ENCODE results near the gene ZDHHC5. TPM values are rescaled to one million over a fixed set of nuclear protein-coding genes. Genes with fewer than 3 reads are reported as not detected.

The ZDHHC5 gene
- total and polyA plus RNA-seq, 4 donors = 28.7 to 63.2 (median 42.9) TPM

DNA sequence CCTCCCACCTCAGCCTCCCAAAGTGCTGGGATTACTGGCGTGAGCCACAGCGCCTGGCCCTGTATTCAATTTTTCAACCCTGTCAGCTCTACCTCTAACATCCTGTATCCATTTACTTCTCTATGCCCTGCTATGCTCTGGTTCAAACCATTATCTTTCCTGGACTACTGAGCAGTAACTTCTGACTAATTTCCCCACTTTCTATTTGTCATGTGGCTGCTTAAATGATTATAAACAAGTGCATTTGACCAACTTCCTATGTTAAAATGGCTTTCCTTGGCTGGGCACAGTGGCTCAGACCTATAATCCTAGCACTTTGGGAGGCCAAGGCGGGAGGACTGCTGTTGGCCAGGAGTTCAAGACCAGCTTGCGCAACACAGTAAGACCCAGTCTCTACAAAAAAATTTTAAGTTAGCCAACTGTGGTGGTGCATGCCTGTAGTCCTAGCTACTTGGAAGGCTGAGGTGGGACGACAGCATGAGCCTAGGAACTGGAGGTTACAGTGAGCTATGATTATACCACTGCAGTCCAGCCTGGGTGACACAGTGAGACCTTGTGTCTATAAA, 42.0 kb downstream of the ZDHHC5 start:
- TF ChIP-seq, protein P1, sequence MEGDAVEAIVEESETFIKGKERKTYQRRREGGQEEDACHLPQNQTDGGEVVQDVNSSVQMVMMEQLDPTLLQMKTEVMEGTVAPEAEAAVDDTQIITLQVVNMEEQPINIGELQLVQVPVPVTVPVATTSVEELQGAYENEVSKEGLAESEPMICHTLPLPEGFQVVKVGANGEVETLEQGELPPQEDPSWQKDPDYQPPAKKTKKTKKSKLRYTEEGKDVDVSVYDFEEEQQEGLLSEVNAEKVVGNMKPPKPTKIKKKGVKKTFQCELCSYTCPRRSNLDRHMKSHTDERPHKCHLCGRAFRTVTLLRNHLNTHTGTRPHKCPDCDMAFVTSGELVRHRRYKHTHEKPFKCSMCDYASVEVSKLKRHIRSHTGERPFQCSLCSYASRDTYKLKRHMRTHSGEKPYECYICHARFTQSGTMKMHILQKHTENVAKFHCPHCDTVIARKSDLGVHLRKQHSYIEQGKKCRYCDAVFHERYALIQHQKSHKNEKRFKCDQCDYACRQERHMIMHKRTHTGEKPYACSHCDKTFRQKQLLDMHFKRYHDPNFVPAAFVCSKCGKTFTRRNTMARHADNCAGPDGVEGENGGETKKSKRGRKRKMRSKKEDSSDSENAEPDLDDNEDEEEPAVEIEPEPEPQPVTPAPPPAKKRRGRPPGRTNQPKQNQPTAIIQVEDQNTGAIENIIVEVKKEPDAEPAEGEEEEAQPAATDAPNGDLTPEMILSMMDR (IDR thresholded peaks at IDR 0.05; ENCODE audit: control extremely low read depth, extremely low read depth) = no peak
- H3K4me1 ChIP-seq (ENCODE audit: control insufficient read depth in 5 of 5, insufficient read depth in 5 of 5, low read length in 5 of 5) = peaks cover 0 to 22% (median 11%) of the 10 kb centered on the region in 5 donors
- H3K36me3 ChIP-seq (ENCODE audit: control insufficient read depth in 4 of 4, insufficient read depth in 4 of 4, low read length in 4 of 4) = peaks cover 2 to 6% (median 4%) of the 10 kb centered on the region in 4 donors
- H3K9ac ChIP-seq (ENCODE audit: insufficient read depth in 1 of 2, low read length in 2 of 2) = no peak overlapping the region
- no peaks in the 10 kb centered on the region for H3K27me3 ChIP-seq (ENCODE audit: control insufficient read depth in 3 of 3, insufficient read depth in 3 of 3, low read length in 2 of 3)
- no peaks in the 10 kb centered on the region for H3K9me3 ChIP-seq (ENCODE audit: control insufficient read depth in 4 of 4, insufficient read depth in 3 of 4, low read length in 3 of 4)
- WGBS, 2 donors = 92 to 97% methylated on average over 5 of the region's 5 CpGs
- no peak overlapping the region for H3K27ac ChIP-seq (ENCODE audit: low read depth in 1 of 2, low read length in 1 of 2)
- H3K4me3 ChIP-seq = no peak overlapping the region
- no peak for DNase-seq
- ATAC-seq (ENCODE audit: insufficient read depth, low FRiP score) = no peak

DNA sequence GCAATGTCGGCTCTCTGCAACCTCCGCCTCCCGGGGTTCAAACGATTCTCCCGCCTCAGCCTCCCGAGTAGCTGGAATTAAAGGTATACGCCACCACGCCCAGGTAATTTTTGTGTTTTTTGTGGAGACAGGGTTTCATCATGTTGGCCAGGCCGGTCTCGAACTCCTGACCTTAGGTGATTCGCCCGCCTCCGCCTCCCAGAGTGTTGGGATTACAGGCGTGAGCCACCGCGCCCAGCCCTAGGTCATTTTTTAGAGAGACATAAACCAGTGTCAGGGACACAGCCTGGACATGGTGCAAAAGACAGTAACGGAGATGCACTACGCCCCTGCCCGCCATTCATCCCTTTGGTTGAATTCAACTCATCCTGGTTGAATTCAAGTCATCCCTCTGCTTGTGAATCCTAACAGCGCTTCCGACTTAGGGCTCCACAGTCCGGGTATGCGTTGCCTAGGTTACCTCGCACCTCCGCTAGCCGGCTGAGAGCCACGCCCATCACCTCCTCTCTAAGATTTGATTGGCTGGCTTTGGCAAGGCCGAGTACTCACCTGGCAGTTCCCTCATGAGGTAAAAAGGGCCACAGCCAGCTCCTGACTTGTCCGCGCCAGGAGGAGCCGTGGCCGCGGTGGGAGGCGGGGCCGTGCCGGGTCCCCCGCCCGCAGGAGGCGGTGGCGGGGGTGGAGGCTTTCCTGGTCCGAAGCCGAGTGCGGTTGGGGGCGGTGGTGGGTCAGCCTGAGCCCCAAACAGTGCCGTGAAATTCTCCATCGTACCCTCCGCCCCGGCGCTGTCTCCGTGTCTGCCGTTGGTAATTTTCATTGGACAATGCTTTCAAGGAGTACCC, 43.7 kb downstream of the ZDHHC5 start, which contains the start of gene MED19:
Gene MED19 (minus strand): TSS at position 802 of the 842 bp plus-strand sequence. CDS start 36 bp downstream, at position 766.
- Histone ChIP-seq H3K4me3 (peak within 1 kb of the TSS; percentile 91), H3K27me3 (ENCODE audit: control insufficient read depth in 3 of 3, insufficient read depth in 3 of 3, low read length in 2 of 3) (no peaks in the 10 kb centered on the region), H3K4me1 (ENCODE audit: control insufficient read depth in 5 of 5, insufficient read depth in 5 of 5, low read length in 5 of 5) (peaks cover 0 to 22% (median 11%) of the 10 kb centered on the region in 5 donors), H3K9ac (ENCODE audit: insufficient read depth in 1 of 2, low read length in 2 of 2) (peak within 1 kb of the TSS; percentile 84 to 85), H3K9me3 (ENCODE audit: control insufficient read depth in 4 of 4, insufficient read depth in 3 of 4, low read length in 3 of 4) (no peaks in the 10 kb centered on the region), H3K36me3 (ENCODE audit: control insufficient read depth in 4 of 4, insufficient read depth in 4 of 4, low read length in 4 of 4) (peaks cover 0 to 5% (median 2%) of the 10 kb centered on the region in 4 donors), H3K27ac (ENCODE audit: low read depth in 1 of 2, low read length in 1 of 2) (peak within 1 kb of the TSS; percentile 87 to 94)
- TF ChIP-seq, protein P1 (IDR thresholded peaks at IDR 0.05; ENCODE audit: control extremely low read depth, extremely low read depth) = no peak
- ATAC-seq (ENCODE audit: insufficient read depth, low FRiP score) = peak; percentile 54
- WGBS, 2 donors = 6 to 8% methylated on average over 51 of the region's 51 CpGs
- peak; percentile 79 to 87 (median 82) for DNase-seq

DNA sequence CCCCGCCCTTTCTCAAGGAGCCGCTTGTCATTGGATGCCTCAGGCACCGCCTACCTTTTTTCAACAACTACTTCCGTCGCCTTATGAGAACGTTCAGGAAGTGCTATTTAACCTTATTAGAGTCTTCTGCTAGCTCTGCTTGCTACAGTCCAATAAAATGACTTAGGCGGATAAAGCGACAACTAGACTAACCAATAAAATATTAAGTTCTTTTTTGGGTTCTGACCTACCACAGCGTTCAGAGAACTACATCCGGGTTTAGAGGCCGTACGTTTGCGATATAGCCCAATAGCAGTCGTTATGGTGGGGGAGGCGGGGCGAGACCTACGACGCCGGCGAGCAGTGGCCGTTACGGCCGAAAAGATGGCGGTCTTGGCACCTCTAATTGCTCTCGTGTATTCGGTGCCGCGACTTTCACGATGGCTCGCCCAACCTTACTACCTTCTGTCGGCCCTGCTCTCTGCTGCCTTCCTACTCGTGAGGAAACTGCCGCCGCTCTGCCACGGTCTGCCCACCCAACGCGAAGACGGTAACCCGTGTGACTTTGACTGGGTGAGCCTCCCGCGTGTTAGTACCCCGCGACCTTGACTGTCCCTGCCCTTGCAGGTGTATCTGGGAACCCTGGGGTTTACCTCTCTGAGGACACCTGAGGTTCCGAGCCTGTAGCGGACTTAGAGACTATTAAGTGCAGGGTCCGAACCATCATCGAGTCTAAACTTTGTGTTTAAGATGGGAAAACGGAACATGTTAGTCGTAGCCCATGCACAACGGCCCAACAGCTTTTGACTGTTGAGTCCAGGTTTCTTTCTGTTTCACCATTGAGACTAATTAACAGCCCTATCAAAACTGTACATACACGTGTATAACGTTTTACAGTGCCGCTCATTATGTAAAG, 44.6 kb downstream of the ZDHHC5 start, which contains the start of gene TMX2:
Gene TMX2 (plus strand): TSS at position 338 of the 895 bp plus-strand sequence. CDS start 26 bp downstream, at position 364.
- TF ChIP-seq, protein P1 (IDR thresholded peaks at IDR 0.05; ENCODE audit: control extremely low read depth, extremely low read depth) = no peak
- Histone ChIP-seq H3K27ac (ENCODE audit: low read depth in 1 of 2, low read length in 1 of 2) (peak within 1 kb of the TSS; percentile 87 to 94), H3K9ac (ENCODE audit: insufficient read depth in 1 of 2, low read length in 2 of 2) (peak within 1 kb of the TSS; percentile 84 to 85), H3K4me3 (peak within 1 kb of the TSS; percentile 91), H3K9me3 (ENCODE audit: control insufficient read depth in 4 of 4, insufficient read depth in 3 of 4, low read length in 3 of 4) (no peaks in the 10 kb centered on the region), H3K36me3 (ENCODE audit: control insufficient read depth in 4 of 4, insufficient read depth in 4 of 4, low read length in 4 of 4) (peaks cover 0 to 5% (median 2%) of the 10 kb centered on the region in 4 donors), H3K4me1 (ENCODE audit: control insufficient read depth in 5 of 5, insufficient read depth in 5 of 5, low read length in 5 of 5) (peaks cover 0 to 22% (median 11%) of the 10 kb centered on the region in 5 donors), H3K27me3 (ENCODE audit: control insufficient read depth in 3 of 3, insufficient read depth in 3 of 3, low read length in 2 of 3) (no peaks in the 10 kb centered on the region)
- 1% methylated on average over 53 of the region's 53 CpGs for WGBS, 2 donors
- peak; percentile 94 to 100 (median 99) for DNase-seq
- ATAC-seq (ENCODE audit: insufficient read depth, low FRiP score) = peak; percentile 95
